ENCODE data around the gene DGKI.

DNA sequence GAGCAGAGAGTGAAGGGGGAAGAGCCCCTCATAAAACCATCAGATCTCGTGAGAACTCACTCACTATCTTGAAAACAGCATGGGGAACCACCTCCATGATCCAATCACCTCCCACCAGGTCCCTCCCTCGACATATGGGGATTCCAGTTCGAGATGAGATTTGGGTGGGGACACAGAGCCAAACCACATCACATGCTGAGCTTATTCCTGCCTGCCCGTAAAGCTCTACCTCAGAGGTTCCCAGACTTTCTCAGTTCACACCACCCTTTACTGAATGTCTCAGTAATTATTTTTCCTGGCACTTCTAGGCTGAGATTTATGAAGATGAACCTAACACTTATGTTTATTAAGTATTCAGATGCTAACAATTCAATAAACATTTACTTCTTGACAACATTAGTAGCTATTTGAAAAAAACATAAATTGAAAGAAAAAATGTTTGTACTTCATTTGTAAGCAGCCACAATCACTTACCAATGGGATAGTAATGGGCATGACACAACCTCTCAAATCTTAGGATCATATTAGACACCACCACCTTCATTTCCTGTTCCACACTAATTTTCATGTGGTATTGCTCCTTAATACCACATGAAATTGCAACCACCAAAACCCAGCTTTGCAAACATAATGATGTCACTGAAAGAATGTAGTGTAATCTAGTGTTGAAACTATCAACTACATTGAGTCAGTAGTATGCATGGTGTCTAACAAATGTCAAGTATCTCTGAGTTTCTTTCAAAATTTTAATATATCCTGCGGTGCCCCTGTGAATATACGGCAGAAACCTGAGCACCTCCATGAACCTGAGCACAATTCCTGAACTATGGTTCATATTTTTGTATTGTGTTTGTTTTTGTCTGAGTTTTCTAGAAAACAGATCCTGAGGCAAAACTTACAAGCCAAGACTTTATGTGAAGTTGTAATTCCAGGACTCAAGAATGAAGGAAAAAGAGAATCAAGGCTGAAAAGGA lies 4.5 kb upstream of the DGKI start:
- TF ChIP-seq, protein P1, sequence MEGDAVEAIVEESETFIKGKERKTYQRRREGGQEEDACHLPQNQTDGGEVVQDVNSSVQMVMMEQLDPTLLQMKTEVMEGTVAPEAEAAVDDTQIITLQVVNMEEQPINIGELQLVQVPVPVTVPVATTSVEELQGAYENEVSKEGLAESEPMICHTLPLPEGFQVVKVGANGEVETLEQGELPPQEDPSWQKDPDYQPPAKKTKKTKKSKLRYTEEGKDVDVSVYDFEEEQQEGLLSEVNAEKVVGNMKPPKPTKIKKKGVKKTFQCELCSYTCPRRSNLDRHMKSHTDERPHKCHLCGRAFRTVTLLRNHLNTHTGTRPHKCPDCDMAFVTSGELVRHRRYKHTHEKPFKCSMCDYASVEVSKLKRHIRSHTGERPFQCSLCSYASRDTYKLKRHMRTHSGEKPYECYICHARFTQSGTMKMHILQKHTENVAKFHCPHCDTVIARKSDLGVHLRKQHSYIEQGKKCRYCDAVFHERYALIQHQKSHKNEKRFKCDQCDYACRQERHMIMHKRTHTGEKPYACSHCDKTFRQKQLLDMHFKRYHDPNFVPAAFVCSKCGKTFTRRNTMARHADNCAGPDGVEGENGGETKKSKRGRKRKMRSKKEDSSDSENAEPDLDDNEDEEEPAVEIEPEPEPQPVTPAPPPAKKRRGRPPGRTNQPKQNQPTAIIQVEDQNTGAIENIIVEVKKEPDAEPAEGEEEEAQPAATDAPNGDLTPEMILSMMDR (IDR thresholded peaks at IDR 0.05): no peak
- TF ChIP-seq POLR2A (IDR thresholded peaks at IDR 0.05): no peak
